Spinal cord (tissue), 10 donors: ENCODE data around the gene NDUFA13. TPM values are rescaled to one million over a fixed set of nuclear protein-coding genes. Genes with fewer than 3 reads are reported as not detected.

Source experiments
- DNase-seq, 6 donors: peaks; one replicate each; pipeline versions ENCODE4 v3.0.0 to v3.0.0-alpha.2; 2013 to 2015; ENCODE audit warnings: low spot score in 6 of 6, low read depth in 4 of 6
- H3K27ac ChIP-seq: one replicate; pipeline ENCODE4 v1.5.1; 2013; ENCODE audit warnings: low read depth, low read length, control low read depth
- H3K27me3 ChIP-seq: one replicate; pipeline ENCODE4 v1.6.1; 2013; ENCODE audit warnings: low read length; ENCODE audit not compliant: control insufficient read depth, insufficient read depth
- H3K36me3 ChIP-seq: one replicate; pipeline ENCODE4 v1.6.1; 2013; ENCODE audit warnings: low read length; ENCODE audit not compliant: control insufficient read depth, insufficient read depth
- H3K4me1 ChIP-seq: one replicate; pipeline ENCODE4 v1.6.1; 2013; ENCODE audit warnings: low read length; ENCODE audit not compliant: control insufficient read depth, insufficient read depth
- H3K4me3 ChIP-seq: one replicate; pipeline ENCODE4 v1.5.1; 2013; ENCODE audit warnings: low read depth, low read length, control low read depth
- H3K9me3 ChIP-seq: one replicate; pipeline ENCODE4 v1.6.1; 2013; ENCODE audit warnings: low read length; ENCODE audit not compliant: control insufficient read depth, insufficient read depth
- WGBS: methylation state at CpG from one replicate; pipeline ENCODE4 v1.1.5; 2013; ENCODE audit warnings: missing lambda C conversion rate; ENCODE audit not compliant: insufficient coverage; 5-methylcytosine and 5-hydroxymethylcytosine counted together
- polyA plus RNA-seq, 2 donors: library from polyadenylated mRNA; unstranded; fragments of 120-200 nt; gene quantifications; one replicate each; pipeline ENCODE4 v1.2.1, GENCODE V29; 2013; ENCODE audit not compliant: insufficient read length in 2 of 2
- total RNA-seq, 2 donors: library from RNA; depleted of rRNA in 1 of 2; stranded (reverse); fragments of 120-200 nt in 1 of 2; fragments of >200 nt in 1 of 2; gene quantifications; one replicate each; pipeline versions ENCODE4 v1.2.3 to v1.2.4, GENCODE V29; 2013 to 2014
- donor health status: healthy.

NDUFA13 gene
- total and polyA plus RNA-seq, 4 donors: 103 to 393 (median 345) TPM

DNA sequence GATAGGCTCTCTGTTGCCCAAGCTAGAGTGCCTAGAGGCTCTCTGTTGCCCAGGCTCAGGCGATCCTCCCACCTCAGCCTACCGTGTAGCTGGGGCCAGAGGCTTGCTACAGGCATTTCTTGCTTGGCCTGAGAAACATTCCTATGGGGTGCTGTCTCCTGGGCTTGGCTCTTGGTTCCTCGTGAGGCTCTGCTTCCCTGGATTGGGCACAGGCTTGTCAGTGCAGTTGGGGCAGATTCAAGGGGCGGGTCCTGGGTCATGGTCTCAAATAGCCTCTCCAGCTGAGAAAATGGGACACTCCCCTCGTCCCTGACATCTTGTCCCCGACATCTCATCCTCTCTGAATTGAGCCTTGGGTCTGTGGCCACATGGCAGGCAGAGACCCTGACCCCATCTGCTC lies 5.6 kb upstream of the NDUFA13 start:
- Histone ChIP-seq H3K27ac (no peak overlapping the region), H3K4me1 (peaks cover 22% of the 10 kb centered on the region), H3K36me3 (peaks cover 32% of the 10 kb centered on the region), H3K27me3 (no peaks in the 10 kb centered on the region), H3K9me3 (no peaks in the 10 kb centered on the region), H3K4me3 (no peak overlapping the region)
- DNase-seq: no peak
- whole genome bisulfite sequencing: 29% methylated on average over 6 of the region's 6 CpGs

DNA sequence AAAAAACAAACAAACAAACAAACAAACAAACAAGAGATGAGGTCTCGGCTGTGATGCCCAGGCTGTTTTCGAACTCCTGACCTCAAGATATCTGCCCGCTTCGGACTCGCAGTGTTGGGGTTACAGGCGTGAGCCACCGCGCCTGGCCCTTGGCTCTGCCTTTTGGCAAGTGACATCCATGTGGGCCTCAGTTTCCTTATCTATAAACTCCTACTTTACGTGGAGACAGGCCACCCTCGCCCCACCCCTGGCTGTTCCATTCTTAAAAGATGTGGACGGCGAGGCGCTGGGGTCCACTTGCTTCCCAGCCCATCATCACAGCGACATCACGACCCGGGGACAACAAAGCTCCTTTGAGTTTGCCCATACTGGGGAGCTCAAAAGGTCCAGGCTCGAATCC lies 2.3 kb upstream of the NDUFA13 start:
- H3K4me1 ChIP-seq: peaks cover 42% of the 10 kb centered on the region
- 84% methylated on average over 17 of the region's 17 CpGs for WGBS
- H3K27ac ChIP-seq: no peak overlapping the region
- no peaks in the 10 kb centered on the region for H3K27me3 ChIP-seq
- H3K9me3 ChIP-seq: no peaks in the 10 kb centered on the region
- H3K4me3 ChIP-seq: peak overlapping the region; percentile 35
- H3K36me3 ChIP-seq: peaks cover 13% of the 10 kb centered on the region
- no peak for DNase-seq

DNA sequence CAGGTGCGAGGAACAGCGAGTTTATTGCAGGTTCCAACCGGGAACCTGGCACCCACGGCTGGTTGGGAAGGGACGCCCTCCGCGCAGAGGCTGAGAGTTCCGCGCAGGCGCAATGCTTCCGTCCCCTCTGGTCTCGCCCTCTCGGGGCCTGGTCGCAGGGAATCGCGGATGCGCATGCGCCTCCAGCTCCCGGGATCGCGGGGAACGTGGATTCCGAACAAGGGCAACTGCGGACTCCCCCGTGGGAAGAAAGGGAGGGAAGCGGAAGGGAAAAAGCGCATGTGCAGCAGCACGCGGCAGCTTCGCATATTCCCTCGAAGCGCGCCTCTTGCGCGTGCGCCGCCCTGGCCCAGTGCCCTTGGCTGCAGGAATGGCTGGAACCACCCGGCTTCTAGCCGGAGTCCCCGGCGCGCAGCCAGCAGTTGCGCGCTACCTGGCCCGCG lies 1.8 kb upstream of the NDUFA13 start:
- peak overlapping the region; percentile 36 for H3K27ac ChIP-seq
- peak in 5 of 6 donors; percentile 51 to 97 (median 69) for DNase-seq
- 7% methylated on average over 46 of the region's 46 CpGs for WGBS

GRCh38 chr19:19514881-19515641 lies 964 bp upstream of the NDUFA13 start, which contains the start of gene TSSK6:
Gene TSSK6 (minus strand): TSS chr19:19515548. CDS start chr19:19515427, 121 bp downstream.
- Histone ChIP-seq H3K4me1 (peaks cover 51% of the 10 kb centered on the region), H3K4me3 (peak within 1 kb of the TSS; percentile 91), H3K27ac (peak within 1 kb of the TSS; percentile 83), H3K27me3 (no peaks in the 10 kb centered on the region), H3K36me3 (peaks cover 25% of the 10 kb centered on the region), H3K9me3 (no peaks in the 10 kb centered on the region)
- WGBS: 76% methylated on average over 74 of the region's 74 CpGs
- DNase-seq: no peak

More for the DNA sequence above, 1.8 kb upstream of the NDUFA13 start:
- Histone ChIP-seq H3K4me3 (peak overlapping the region; percentile 35), H3K9me3 (no peaks in the 10 kb centered on the region), H3K4me1 (peaks cover 45% of the 10 kb centered on the region), H3K36me3 (peaks cover 17% of the 10 kb centered on the region), H3K27me3 (no peaks in the 10 kb centered on the region)

GRCh38 chr19:19517235-19517619 lies 1.2 kb downstream of the NDUFA13 start:
- Histone ChIP-seq H3K4me1 (peaks cover 51% of the 10 kb centered on the region), H3K27ac (no peak overlapping the region), H3K4me3 (peak overlapping the region; percentile 91), H3K27me3 (no peaks in the 10 kb centered on the region), H3K36me3 (peaks cover 32% of the 10 kb centered on the region), H3K9me3 (no peaks in the 10 kb centered on the region)
- WGBS: 100% methylated on average over 3 of the region's 10 CpGs
- no peak for DNase-seq

GRCh38 chr19:19520989-19521388 lies 5.0 kb downstream of the NDUFA13 start:
- H3K27me3 ChIP-seq: no peaks in the 10 kb centered on the region
- 40% methylated on average over 1 of the region's 6 CpGs for WGBS
- H3K9me3 ChIP-seq: no peaks in the 10 kb centered on the region
- no peak overlapping the region for H3K4me3 ChIP-seq
- H3K36me3 ChIP-seq: peaks cover 44% of the 10 kb centered on the region
- no peak for DNase-seq
- H3K4me1 ChIP-seq: peaks cover 34% of the 10 kb centered on the region
- H3K27ac ChIP-seq: no peak overlapping the region

DNA sequence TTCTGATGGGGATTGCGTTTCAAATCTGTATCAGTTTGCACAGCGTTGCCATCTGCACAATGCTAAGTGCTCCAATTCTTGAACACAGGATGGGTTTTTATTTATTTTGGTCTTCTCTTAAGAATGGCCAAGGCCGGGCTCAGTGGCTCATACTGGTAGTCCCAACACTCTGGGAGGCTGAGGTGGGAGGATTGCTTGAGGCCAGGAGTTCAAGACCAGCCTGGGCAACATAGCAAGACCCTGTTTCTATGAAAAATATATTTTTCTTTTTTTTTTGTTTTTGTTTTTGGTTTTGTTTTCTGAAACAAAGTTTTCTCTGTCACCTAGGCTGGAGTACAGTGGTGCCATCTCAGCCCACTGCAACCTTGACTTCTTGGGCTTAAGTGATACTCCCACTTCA lies 7.2 kb downstream of the NDUFA13 start:
- Histone ChIP-seq H3K4me3 (no peak overlapping the region), H3K27me3 (no peaks in the 10 kb centered on the region), H3K27ac (no peak overlapping the region), H3K4me1 (peaks cover 26% of the 10 kb centered on the region), H3K9me3 (no peaks in the 10 kb centered on the region), H3K36me3 (peaks cover 61% of the 10 kb centered on the region)
- WGBS: 93% methylated on average over 2 of the region's 3 CpGs
- no peak for DNase-seq

- 91% methylated on average over 4 of the region's 7 CpGs for WGBS
- no peak overlapping the region for H3K4me3 ChIP-seq
- H3K9me3 ChIP-seq: no peaks in the 10 kb centered on the region
- H3K27ac ChIP-seq: no peak overlapping the region
- H3K27me3 ChIP-seq: no peaks in the 10 kb centered on the region
- peaks cover 32% of the 10 kb centered on the region for H3K4me1 ChIP-seq
- DNase-seq: no peak
- peaks cover 62% of the 10 kb centered on the region for H3K36me3 ChIP-seq
These were observed 8.0 kb downstream of the NDUFA13 start for GRCh38 chr19:19524053-19524452.

DNA sequence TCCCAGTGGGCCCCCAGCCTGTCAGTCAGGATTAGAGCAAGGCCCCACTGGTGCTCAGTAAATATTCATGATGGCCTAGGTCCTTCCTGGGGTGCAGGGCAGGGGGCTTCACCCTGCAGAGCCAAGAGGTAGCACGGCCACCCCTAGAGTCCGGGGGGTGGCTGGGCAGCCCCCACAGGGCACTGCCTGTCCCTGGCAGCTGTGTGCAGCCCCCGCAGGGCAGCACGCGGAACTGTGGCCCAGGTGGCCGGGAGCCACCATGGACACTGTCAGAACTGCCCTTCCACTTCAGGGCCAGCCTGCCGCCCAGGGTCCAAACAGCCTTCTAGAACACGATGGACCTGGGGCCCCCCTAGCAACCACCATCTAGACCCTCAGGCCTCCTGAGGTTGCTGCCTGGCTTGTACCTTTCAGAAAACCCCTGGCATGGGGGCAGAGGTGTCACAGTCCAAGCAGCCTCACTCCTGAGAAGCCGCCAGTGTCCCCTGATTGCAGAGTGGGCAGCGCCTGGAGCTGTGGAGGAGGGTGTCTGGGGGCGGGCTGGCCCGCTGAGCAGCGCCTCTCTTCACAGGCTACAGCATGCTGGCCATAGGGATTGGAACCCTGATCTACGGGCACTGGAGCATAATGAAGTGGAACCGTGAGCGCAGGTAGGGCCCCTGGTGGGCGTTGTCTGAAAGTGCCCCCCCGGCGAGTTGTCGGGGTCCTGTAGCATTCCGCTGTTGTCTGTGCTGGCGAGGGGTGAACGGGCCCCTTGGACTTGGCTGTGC lies 9.8 kb downstream of the NDUFA13 start:
- no peaks in the 10 kb centered on the region for H3K27me3 ChIP-seq
- peaks cover 38% of the 10 kb centered on the region for H3K4me1 ChIP-seq
- no peaks in the 10 kb centered on the region for H3K9me3 ChIP-seq
- H3K27ac ChIP-seq: no peak overlapping the region
- DNase-seq: no peak
- H3K4me3 ChIP-seq: no peak overlapping the region
- 81% methylated on average over 20 of the region's 23 CpGs for WGBS
- H3K36me3 ChIP-seq: peaks cover 57% of the 10 kb centered on the region
